HG02973 (cell line): Measurements from ENCODE around the gene MND1.

Experiments used
- ATAC-seq: cut with Tn5 transposase; IDR thresholded peaks from one replicate; pipeline ENCODE4 v1.9.1; 2021; ENCODE audit warnings: moderate library complexity; ENCODE audit not compliant: unreplicated experiment

Gene MND1

GRCh38 chr4:153346031-153346430 is 1.5 kb downstream of the MND1 start:
- ATAC-seq: no peak

DNA sequence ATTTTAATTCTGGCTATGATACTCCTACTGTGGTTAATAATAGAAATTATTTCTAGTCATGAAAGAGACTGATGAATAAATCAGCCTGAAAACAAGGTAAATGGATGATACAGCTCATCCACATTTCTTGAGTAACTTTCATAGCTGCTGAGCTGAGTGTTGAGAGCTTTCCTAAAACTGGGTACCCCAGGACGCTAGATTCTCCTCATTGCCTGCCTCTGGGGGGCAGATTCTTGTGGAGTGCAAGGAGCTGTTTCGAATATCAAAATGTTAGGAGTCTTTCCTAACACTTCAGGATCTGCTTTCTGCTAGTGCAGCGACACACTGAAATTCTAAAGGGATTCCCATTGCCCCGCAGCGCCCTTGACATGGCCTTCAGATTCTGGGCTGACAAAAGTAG is 2.1 kb downstream of the MND1 start:
- ATAC-seq: no peak

GRCh38 chr4:153347117-153347516 is 2.6 kb downstream of the MND1 start:
- no peak for ATAC-seq

DNA sequence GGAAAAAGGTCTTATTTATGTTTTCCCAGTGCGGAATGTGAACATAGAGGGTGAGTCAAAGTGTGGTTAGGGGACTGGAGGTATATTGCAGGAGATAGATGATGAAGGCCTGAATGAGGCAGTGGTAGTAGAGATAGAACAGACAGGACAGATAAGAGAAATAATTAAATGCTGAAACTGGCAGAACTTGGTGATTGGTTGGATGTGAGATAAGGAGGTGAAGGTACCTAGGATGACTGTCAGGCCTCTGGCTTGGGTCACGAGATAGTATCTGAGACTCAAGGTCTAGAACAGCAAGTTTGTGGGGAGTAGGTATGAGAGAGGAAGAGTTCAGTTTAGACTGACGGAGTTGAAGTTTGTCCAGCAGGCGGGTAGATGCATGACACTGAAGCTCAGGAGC is 3.5 kb downstream of the MND1 start:
- ATAC-seq: no peak

- no peak for ATAC-seq
Measured at GRCh38 chr4:153349206-153349805, 4.8 kb downstream of the MND1 start.

- no peak for ATAC-seq
Measured at GRCh38 chr4:153362184-153362583, 17.7 kb downstream of the MND1 start.

GRCh38 chr4:153364061-153364460 is 19.6 kb downstream of the MND1 start:
- no peak for ATAC-seq

GRCh38 chr4:153365003-153365402 is 20.5 kb downstream of the MND1 start:
- no peak for ATAC-seq

DNA sequence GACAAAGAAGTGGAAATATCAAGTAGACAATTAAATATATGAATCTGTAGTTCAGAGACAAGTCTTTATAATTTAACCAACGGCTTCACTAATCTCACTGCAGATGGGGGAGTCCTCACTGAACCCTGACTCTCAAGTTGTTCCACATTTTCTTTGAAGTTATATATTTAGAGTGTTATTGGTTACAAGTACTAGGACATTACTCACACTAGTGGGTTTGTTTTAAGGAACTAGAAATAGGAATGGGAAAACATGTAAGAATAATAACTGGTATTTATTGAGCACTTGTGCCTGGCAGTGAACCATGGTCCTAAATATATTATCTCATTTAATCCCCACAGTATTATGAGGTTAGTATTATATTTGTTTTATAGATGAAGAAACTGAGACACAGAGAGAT is 22.0 kb downstream of the MND1 start:
- ATAC-seq: no peak

GRCh38 chr4:153367092-153367491 is 22.6 kb downstream of the MND1 start:
- ATAC-seq: no peak

DNA sequence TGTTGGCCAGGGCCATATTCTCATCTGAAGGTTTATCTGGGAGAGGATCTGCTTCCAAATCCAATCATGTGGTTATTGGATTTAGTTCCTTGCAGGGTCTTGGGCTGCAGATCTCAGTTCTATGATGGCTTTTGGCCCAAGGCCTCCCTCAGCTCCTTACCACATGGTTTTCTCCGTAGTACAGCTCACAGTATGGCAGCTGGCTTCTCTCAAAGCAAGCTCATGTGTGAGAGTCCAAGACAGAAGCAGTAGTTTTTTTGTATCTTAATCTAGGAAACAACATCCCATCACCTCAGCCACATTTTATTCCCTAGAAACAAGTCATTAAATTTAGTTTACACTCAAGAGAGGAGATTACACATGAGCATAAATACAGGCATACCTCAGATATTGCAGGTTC is 24.5 kb downstream of the MND1 start:
- ATAC-seq: no peak

DNA sequence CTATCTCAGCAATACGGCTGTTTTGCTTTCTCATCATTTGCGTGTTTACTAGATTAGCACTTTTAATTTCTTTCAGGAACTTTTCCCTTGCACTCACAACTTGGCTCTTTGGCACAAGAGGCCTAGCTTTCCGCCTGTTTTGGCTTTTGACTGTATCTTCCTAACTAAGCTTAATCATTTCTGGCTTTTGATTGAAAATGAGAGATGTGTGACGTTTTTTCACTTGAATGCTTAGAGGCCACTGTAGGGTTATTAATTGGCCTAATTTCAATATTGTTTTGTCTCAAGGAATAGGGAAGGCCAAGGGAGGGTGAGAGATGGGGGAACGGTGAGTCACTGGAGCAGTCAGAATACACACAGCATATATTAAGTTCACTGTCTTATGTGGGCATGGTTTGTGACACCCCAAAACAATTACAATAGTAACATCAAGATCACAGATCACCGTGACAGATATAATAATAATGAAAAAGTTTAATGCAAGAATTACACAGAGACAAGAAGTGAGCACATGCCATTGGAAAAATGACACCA is 27.3 kb downstream of the MND1 start:
- ATAC-seq: no peak

- no peak for ATAC-seq
Measured at GRCh38 chr4:153372967-153373562, 28.6 kb downstream of the MND1 start.

DNA sequence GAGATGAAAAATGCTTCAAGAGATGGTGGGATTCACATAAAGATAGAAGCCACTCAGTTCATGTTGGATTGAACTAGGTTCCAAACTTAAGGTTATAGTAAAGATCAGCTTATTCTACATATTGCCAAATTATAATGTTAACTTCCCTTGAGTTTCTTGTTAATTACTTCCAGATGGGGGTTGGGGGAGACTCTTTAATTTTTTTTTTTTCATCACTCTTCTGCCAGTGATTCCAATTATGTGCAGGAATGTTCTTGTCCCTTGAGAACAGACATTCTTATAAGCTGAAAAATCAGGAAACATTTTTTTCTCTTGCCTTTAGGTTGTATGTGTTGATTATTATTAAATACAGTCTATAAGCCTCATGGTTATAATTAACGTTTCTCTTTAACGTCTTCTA is 30.0 kb downstream of the MND1 start:
- ATAC-seq: no peak

DNA sequence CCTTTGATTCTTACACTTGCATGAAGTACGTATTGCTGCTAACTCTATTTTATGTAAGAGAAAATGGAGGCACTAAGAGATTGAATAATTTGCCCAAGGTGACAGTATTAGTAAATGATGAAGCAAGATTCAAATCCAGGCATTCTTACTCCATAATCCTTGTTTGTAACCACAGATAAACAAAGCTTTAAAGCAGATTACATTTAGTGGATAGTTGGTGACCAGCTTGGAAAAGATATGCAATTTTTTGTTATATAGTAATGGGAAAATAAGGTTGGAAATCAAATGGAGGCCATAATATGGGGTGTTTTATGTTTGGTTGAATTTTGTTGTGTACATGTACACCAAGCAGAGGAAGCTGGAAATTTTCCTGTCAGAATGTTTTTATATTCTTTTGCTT is 30.8 kb downstream of the MND1 start:
- no peak for ATAC-seq

GRCh38 chr4:153383131-153383530 is 38.6 kb downstream of the MND1 start:
- no peak for ATAC-seq

DNA sequence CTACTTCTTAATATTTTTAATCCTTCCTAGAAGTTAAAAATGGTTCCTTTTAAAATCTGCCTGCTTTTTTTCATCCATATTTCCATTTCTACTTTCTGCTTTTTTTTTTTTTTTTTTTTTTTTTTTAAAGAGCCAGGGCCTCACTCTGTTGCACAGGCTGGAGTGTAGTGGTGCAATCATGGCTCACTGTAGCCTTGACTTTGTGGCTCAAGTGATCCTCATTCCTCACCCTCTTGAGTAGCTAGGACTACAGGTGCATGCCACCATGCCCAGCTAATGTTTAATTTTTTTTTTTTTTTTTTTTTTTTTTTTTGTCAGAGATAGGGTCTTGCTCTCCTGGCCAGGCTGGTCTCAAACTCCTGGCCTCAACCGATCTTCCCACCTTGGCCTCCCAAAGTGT is 39.7 kb downstream of the MND1 start:
- ATAC-seq: no peak

DNA sequence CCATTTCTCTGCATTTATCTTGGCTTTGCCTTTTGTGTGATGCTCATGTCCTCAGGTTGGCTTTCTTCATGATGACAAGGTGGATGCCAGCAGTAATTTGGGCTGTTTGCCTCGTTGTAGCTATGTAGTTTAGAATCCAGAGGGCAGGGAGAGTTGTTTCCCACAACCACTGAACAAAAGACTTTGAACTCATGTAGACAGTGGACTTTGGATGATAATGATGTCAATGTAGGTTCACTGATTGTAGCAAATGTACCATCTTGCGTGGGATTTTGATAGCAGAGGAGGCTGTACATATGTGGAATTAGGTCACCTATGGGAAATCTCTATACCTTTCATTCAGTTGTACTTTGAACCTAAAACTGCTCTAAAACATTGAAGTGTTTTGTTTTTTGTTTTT is 41.3 kb downstream of the MND1 start:
- ATAC-seq: no peak

DNA sequence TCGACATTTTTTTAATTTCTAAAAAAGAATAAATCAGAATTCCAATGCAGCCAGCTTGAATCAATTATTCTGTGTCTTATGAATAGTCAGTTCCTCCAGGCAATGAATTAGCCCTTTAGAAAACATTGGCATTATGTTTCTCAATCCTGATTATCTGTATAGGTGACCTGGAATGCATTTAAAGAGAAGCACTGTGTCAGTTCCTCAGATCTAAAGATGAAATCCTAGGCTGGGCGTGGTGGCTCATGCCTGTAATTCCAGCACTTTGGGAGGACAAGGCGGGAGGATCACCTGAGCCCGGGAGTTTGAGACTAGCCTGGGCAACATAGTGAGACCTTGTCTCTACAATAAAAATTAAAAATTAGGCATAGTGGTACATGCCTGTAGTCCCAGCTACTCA is 43.5 kb downstream of the MND1 start:
- no peak for ATAC-seq

DNA sequence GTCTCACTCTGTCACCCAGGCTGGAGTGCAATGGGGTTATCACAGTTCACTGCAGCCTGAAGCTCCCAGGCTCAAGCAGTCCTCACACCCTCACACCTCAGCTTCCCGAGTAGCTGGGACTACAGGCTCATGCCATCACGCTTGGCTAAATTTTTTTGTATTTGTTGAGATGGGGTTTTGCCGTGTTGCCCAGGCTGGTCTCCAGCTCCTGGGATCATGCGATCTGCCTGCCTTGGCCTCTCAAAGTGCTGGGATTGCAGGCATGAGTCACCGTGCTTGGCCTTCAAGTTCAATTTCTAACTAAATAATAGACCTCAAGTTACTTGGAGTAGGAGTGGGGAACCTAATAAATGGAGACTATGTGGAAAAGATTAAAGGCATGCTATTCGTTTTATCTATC is 48.9 kb downstream of the MND1 start:
- no peak for ATAC-seq

- no peak for ATAC-seq
Measured at GRCh38 chr4:153394945-153395344, 50.5 kb downstream of the MND1 start.

- ATAC-seq: no peak
Measured at GRCh38 chr4:153398713-153399112, 54.2 kb downstream of the MND1 start.

DNA sequence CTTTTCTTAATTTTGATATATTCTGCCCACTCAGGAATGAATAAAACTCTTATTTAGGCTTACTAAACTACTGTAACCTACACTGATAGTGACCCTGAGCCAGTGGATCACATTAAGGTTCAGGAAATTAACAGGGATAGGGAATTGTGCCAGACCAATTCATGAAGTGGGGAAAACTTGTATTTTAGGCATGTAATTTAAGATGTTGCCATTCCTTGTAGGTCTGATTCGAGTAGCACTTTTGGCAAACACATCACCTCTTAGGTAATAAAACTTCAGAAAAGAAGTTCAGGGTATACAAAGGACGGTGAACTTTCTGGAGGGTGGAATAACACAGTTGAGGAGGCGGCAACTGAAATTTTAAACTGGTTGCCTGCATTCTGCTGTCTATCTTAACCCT is 54.9 kb downstream of the MND1 start:
- ATAC-seq: no peak
